Lower leg skin (tissue), 3 donors: ENCODE measurements around the gene MYO1H.

Experiments used
- CTCF ChIP-seq, 3 donors: fragments of 450-650 bp; IDR thresholded peaks; one replicate each; pipeline ENCODE4 v1.5.1; 2016; ENCODE audit warnings: antibody characterized with exemption in 3 of 3, mild to moderate bottlenecking in 3 of 3, moderate library complexity in 2 of 3
- POLR2A ChIP-seq, 2 donors: fragments of 450-650 bp; IDR thresholded peaks; one replicate each; pipeline ENCODE4 v1.6.1; 2016 to 2017; ENCODE audit warnings: antibody characterized with exemption in 2 of 2, mild to moderate bottlenecking in 1 of 2, moderate library complexity in 1 of 2

- TF ChIP-seq CTCF (IDR thresholded peaks at IDR 0.05), result no peak
- no peak for TF ChIP-seq POLR2A (IDR thresholded peaks at IDR 0.05)
Measured at GRCh38 chr12:109491671-109492070, 144.0 kb downstream of the MYO1H start.
